Mucosa of rectum (tissue), 2 donors: ENCODE data around the gene PAM16.

Source experiments
- H3K27ac ChIP-seq, 2 donors: one replicate each; pipeline ENCODE4 v1.7.0; 2013; ENCODE audit warnings: inconsistent platforms in 2 of 2, low read depth in 2 of 2, low read length in 2 of 2
- H3K27me3 ChIP-seq, 2 donors: one replicate each; pipeline ENCODE4 v1.7.0; 2013; ENCODE audit warnings: low read length in 2 of 2; ENCODE audit not compliant: control insufficient read depth in 2 of 2, insufficient read depth in 2 of 2
- H3K36me3 ChIP-seq, 2 donors: one replicate each; pipeline ENCODE4 v1.7.0; 2013; ENCODE audit warnings: low read length in 2 of 2; ENCODE audit not compliant: control insufficient read depth in 2 of 2, insufficient read depth in 2 of 2
- H3K4me1 ChIP-seq, 2 donors: one replicate each; pipeline ENCODE4 v1.7.0; 2013; ENCODE audit warnings: low read length in 2 of 2, mild to moderate bottlenecking in 1 of 2; ENCODE audit not compliant: control insufficient read depth in 2 of 2, insufficient read depth in 2 of 2
- H3K4me3 ChIP-seq, 2 donors: one replicate each; pipeline ENCODE4 v1.7.0; 2013; ENCODE audit warnings: low read length in 2 of 2
- H3K9ac ChIP-seq, 2 donors: one replicate each; pipeline ENCODE4 v1.7.0; 2013; ENCODE audit warnings: low read length in 2 of 2, low read depth in 1 of 2, mild to moderate bottlenecking in 1 of 2
- H3K9me3 ChIP-seq, 2 donors: one replicate each; pipeline ENCODE4 v1.7.0; 2013; ENCODE audit warnings: low read length in 2 of 2; ENCODE audit not compliant: control insufficient read depth in 2 of 2
- donor health status: healthy.
- donor health status: Normal muscosa, but diverticular disease.

Gene PAM16

DNA sequence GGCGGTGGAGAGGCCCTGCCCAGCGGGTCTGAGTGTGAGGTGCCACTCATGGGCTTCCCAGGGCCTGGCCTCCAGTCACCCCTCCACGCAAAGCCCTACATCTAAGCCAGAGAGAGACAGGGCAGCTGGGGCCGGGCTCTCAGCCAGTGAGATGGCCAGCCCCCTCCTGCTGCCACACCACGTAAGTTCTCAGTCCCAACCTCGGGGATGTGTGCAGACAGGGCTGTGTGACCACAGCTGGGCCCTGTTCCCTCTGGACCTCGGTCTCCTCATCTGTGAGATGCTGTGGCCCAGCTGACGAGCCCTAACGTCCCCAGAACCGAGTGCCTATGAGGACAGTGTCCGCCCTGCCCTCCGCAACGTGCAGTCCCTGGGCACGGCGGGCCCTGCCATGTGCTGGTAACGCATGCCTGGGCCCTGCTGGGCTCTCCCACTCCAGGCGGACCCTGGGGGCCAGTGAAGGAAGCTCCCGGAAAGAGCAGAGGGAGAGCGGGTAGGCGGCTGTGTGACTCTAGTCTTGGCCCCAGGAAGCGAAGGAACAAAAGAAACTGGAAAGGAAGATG lies 31.8 kb upstream of the PAM16 start:
- peaks cover 12 to 21% of the 10 kb centered on the region in 2 donors for H3K36me3 ChIP-seq
- peaks cover 0 to 2% of the 10 kb centered on the region in 2 donors for H3K4me1 ChIP-seq
- H3K9me3 ChIP-seq = no peaks in the 10 kb centered on the region
- H3K27ac ChIP-seq = no peak overlapping the region
- no peaks in the 10 kb centered on the region for H3K27me3 ChIP-seq
- no peak overlapping the region for H3K4me3 ChIP-seq
- H3K9ac ChIP-seq = no peak overlapping the region

DNA sequence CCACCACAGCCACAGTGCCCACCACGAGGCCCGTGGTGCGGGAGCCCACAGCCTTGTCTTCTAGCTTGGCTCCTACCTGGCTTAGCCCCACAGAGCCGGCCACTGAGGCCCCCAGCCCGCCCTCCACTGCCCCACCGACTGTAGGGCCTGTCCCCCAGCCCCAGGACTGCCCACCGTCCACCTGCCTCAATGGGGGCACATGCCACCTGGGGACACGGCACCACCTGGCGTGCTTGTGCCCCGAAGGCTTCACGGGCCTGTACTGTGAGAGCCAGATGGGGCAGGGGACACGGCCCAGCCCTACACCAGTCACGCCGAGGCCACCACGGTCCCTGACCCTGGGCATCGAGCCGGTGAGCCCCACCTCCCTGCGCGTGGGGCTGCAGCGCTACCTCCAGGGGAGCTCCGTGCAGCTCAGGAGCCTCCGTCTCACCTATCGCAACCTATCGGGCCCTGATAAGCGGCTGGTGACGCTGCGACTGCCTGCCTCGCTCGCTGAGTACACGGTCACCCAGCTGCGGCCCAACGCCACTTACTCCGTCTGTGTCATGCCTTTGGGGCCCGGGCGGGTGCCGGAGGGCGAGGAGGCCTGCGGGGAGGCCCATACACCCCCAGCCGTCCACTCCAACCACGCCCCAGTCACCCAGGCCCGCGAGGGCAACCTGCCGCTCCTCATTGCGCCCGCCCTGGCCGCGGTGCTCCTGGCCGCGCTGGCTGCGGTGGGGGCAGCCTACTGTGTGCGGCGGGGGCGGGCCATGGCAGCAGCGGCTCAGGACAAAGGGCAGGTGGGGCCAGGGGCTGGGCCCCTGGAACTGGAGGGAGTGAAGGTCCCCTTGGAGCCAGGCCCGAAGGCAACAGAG lies 31.0 kb upstream of the PAM16 start:
- no peak overlapping the region for H3K27ac ChIP-seq

DNA sequence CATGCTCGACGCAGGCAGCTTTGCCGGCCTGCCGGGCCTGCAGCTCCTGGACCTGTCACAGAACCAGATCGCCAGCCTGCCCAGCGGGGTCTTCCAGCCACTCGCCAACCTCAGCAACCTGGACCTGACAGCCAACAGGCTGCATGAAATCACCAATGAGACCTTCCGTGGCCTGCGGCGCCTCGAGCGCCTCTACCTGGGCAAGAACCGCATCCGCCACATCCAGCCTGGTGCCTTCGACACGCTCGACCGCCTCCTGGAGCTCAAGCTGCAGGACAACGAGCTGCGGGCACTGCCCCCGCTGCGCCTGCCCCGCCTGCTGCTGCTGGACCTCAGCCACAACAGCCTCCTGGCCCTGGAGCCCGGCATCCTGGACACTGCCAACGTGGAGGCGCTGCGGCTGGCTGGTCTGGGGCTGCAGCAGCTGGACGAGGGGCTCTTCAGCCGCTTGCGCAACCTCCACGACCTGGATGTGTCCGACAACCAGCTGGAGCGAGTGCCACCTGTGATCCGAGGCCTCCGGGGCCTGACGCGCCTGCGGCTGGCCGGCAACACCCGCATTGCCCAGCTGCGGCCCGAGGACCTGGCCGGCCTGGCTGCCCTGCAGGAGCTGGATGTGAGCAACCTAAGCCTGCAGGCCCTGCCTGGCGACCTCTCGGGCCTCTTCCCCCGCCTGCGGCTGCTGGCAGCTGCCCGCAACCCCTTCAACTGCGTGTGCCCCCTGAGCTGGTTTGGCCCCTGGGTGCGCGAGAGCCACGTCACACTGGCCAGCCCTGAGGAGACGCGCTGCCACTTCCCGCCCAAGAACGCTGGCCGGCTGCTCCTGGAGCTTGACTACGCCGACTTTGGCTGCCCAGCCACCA lies 30.2 kb upstream of the PAM16 start:
- Histone ChIP-seq H3K27ac (no peak overlapping the region), H3K4me3 (no peak overlapping the region), H3K9ac (no peak overlapping the region), H3K36me3 (peaks cover 12 to 17% of the 10 kb centered on the region in 2 donors), H3K9me3 (no peaks in the 10 kb centered on the region), H3K27me3 (no peaks in the 10 kb centered on the region), H3K4me1 (peaks cover 0 to 8% of the 10 kb centered on the region in 2 donors)

More for the DNA sequence above, 31.0 kb upstream of the PAM16 start:
- Histone ChIP-seq H3K9ac (no peak overlapping the region), H3K27me3 (no peaks in the 10 kb centered on the region), H3K36me3 (peaks cover 12 to 21% of the 10 kb centered on the region in 2 donors), H3K4me1 (peaks cover 0 to 8% of the 10 kb centered on the region in 2 donors), H3K9me3 (no peaks in the 10 kb centered on the region), H3K4me3 (no peak overlapping the region)

DNA sequence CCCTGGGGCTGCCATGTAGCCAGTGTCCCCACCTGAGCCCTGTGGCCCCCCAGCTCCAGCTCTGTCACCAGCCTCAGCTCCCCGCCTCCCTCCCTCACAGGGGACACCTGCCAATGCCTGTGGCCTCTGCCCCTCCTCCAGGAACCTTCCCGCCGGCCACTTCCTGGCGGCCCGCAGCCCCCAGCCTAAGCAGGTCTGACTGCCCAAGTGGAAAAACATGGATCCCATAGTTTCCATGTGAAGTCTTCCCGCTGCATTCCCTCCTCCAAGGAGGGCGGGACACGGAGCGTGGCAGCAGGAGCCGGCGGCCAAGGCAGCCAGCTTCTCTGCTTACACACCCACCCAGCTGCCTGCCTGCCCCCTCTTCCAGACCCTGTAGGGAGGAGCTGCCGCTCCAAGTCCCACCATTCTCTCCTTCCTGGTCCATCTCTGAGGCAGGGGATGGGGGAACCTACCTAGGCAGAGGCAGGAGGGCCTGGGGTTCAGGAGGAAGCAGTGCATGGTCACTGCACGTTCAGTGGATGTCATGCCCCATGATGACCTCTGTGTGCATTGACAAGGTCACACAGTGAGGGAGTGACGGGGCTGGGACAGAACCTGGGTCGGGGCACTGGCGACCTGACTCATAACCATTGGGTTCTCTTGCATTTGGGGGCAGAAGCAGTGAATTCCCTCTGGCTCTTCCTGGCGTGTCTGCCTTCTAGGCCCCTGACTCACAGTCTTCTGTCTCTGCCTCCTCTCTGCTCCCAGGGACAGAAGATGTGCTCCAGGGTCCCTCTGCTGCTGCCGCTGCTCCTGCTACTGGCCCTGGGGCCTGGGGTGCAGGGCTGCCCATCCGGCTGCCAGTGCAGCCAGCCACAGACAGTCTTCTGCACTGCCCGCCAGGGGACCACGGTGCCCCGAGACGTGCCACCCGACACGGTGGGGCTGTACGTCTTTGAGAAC lies 29.3 kb upstream of the PAM16 start:
- no peak overlapping the region for H3K4me3 ChIP-seq
- no peaks in the 10 kb centered on the region for H3K27me3 ChIP-seq
- peaks cover 8 to 16% of the 10 kb centered on the region in 2 donors for H3K36me3 ChIP-seq
- H3K9ac ChIP-seq = no peak overlapping the region
- peaks cover 0 to 8% of the 10 kb centered on the region in 2 donors for H3K4me1 ChIP-seq
- H3K27ac ChIP-seq = no peak overlapping the region
- H3K9me3 ChIP-seq = no peaks in the 10 kb centered on the region

DNA sequence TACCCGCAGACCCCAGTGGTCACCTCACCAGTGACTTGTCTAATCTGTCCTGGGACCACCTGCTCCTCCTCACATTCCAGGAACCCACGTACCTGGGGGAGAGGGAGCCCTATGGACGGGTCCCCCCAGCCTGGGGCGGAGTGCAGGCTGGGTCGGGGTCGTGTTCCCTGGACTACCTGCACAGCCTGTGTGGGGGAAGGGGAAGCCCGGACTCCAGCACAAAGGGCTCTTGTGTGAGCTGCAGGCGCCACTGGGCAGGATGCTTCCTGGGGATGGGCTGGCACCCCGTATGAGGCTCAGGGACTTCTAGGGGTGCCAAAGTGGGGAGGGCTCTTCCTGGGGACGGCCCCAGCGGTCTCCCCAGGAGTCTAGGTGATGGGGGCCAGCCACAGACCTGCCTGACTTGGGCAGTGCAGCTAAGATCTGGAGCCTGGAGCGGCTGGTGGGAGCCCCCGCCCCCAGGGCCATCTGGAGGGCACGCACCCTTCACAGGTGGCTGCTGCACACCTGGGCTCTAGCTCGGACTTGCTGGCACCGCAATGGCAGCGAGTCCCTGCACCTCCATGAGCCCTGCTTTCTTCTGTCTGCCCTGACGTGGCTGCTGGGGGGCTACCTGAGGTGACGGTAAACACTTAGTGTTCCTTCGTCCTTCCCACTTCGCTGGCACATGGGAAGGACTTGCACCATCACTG lies 28.0 kb upstream of the PAM16 start:
- H3K27ac ChIP-seq = no peak overlapping the region
- no peaks in the 10 kb centered on the region for H3K27me3 ChIP-seq
- H3K4me1 ChIP-seq = peaks cover 4 to 8% of the 10 kb centered on the region in 2 donors
- no peaks in the 10 kb centered on the region for H3K9me3 ChIP-seq
- no peak overlapping the region for H3K4me3 ChIP-seq
- H3K9ac ChIP-seq = no peak overlapping the region
- H3K36me3 ChIP-seq = peaks cover 5 to 11% of the 10 kb centered on the region in 2 donors

DNA sequence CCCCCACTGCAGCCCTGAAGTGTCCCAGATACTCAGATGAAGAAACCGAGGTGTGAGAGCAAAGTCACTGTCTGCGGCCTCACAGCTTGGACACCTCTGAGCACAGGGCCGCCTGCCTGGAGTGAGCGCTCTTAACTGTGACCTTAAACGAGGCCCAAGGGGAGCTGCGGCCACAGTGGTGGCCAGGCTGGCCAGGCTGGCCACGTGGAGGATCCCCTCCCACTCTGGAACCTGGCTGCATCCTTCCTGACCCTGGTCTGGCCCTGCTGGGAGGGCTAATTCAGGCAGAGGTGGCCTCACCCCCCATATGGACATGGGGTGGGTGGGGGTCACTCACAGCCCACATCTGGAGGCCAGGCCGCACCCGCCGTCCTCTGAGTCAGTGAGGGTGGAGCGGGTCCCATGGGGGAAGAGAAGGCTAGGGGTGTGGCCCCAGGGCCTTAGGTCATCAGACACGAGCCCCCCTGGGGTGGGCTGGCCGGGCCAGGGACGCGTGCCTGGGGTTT lies 27.1 kb upstream of the PAM16 start:
- H3K36me3 ChIP-seq = peaks cover 4 to 11% of the 10 kb centered on the region in 2 donors
- peak overlapping the region in 1 of 2 donors; percentile 42 for H3K27ac ChIP-seq
- H3K4me1 ChIP-seq = peaks cover 6 to 8% of the 10 kb centered on the region in 2 donors
- no peaks in the 10 kb centered on the region for H3K9me3 ChIP-seq
- H3K27me3 ChIP-seq = no peaks in the 10 kb centered on the region
- no peak overlapping the region for H3K4me3 ChIP-seq
- no peak overlapping the region for H3K9ac ChIP-seq

DNA sequence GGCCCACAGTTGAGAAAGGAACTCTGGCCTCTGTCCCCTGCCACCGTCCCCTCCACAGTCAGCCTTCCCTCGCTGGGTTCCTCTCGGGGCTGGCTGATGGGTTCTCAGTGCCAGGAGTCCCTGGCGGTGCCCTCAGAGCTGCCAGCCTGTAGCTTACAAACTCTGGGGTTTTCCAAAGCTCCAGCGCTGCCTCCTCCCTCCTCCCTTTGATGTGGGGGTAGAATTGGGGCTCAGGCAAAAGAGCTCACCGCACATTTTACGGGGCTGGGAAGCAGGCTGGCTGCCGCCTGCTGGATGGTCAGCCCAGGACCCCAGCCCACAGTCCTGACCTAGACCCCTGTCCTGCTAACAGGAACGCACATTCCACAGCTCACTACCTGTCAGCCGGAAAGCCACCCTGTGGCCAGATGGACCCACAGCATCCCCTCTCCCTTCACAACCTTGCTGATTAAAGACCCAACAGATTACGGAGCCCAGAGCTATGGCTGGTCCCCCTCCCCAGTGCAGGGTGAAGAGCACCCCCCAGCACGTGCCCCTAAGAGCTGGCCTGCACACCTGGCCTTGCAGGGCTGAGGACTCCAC lies 26.5 kb upstream of the PAM16 start:
- Histone ChIP-seq H3K36me3 (peaks cover 4 to 9% of the 10 kb centered on the region in 2 donors), H3K4me3 (no peak overlapping the region), H3K27ac (peak overlapping the region in 1 of 2 donors; percentile 42)

DNA sequence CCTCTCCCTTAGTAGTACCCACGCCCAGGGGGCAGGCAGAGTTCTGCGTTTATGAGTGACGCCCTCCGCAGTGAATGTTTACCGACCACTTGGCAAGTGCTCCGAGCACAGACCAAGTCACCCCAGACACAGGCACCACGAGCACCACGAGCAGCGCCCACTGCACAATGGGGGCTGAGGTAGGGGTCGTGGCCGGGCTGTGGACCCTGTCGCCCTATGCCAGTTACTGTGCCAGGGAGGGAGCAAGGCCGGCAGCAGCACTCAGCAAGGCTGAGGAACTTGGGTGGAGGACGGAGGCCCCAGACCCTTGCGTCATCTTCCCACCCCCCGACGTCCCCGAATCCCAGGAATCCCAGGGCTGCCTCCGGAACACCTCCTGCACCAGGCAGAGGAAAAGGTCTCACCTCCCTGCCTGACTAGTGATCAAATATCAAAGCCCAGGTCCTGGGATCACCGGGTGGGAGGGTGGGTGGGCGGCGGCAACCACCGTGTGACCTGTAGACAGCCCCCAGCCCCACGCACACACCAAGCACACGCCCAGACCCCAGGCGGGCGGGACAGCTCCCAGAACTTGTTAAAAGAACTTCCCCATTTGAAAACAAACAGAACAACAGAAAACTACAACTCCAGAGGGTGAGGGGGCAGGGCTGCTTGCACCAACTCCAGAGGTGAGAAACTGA lies 25.9 kb upstream of the PAM16 start:
- H3K9me3 ChIP-seq = no peaks in the 10 kb centered on the region
- H3K27ac ChIP-seq = peak overlapping the region in 1 of 2 donors; percentile 16
- H3K4me3 ChIP-seq = no peak overlapping the region
- H3K36me3 ChIP-seq = peaks cover under 1 to 9% of the 10 kb centered on the region in 2 donors
- no peaks in the 10 kb centered on the region for H3K27me3 ChIP-seq
- no peak overlapping the region for H3K9ac ChIP-seq
- peaks cover 15% of the 10 kb centered on the region in 2 donors for H3K4me1 ChIP-seq

More for the DNA sequence above, 26.5 kb upstream of the PAM16 start:
- H3K4me1 ChIP-seq = peaks cover 9 to 10% of the 10 kb centered on the region in 2 donors
- no peak overlapping the region for H3K9ac ChIP-seq
- H3K27me3 ChIP-seq = no peaks in the 10 kb centered on the region
- H3K9me3 ChIP-seq = no peaks in the 10 kb centered on the region
